Mammary microvascular endothelial cell (primary cell): ENCODE results near the gene TEF. TPM values are rescaled to one million over a fixed set of nuclear protein-coding genes. Genes with fewer than 3 reads are reported as not detected.

ENCODE experiments used
- total RNA-seq: library from RNA; depleted of rRNA; stranded (reverse); fragments of >200 nt; gene quantifications from 2 replicates; pipeline ENCODE4 v1.2.3, GENCODE V29; 2015

The TEF gene, protein sequence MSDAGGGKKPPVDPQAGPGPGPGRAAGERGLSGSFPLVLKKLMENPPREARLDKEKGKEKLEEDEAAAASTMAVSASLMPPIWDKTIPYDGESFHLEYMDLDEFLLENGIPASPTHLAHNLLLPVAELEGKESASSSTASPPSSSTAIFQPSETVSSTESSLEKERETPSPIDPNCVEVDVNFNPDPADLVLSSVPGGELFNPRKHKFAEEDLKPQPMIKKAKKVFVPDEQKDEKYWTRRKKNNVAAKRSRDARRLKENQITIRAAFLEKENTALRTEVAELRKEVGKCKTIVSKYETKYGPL
- 1.9 and 2.1 TPM in 2 replicates for total RNA-seq

DNA sequence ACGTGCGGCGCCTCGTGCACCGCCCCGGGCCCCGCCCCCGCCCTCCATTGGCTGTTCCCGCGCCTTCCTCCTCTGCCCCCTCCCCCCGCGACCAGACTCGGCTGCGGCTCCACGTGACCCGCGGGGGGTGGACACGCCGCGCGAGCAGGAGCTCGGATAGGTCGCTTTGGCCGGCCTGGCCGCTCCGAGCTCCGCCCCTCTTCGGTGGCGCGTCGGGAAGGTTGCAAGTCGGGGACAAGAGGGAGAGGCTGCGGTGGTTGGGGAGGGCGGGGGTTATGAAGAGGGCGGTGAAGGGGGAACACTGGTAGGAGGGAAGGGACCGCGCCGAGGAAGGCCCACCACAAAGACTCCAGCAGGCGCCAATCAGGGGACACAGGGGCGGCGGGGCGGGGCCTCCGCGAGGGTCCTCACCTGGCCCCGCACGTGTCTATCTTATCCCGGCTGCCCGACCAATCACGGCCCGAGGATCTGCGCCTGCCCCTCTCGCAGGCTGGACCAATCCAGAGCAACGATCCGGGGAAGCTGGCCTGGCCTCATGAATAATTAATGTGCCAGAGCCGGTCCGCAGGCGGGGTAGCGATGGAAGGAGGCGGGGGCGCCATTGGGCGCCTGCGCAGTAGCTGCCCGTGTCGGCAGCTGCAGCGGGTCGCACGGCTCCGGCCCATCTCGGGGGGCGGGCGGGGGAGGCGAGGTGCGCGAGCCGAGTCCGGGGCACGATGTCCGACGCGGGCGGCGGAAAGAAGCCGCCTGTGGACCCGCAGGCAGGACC is at the start of gene TEF:
Gene TEF (plus strand): TSS at position 614 of the 769 bp plus-strand sequence. CDS start 103 bp downstream, at position 717.

DNA sequence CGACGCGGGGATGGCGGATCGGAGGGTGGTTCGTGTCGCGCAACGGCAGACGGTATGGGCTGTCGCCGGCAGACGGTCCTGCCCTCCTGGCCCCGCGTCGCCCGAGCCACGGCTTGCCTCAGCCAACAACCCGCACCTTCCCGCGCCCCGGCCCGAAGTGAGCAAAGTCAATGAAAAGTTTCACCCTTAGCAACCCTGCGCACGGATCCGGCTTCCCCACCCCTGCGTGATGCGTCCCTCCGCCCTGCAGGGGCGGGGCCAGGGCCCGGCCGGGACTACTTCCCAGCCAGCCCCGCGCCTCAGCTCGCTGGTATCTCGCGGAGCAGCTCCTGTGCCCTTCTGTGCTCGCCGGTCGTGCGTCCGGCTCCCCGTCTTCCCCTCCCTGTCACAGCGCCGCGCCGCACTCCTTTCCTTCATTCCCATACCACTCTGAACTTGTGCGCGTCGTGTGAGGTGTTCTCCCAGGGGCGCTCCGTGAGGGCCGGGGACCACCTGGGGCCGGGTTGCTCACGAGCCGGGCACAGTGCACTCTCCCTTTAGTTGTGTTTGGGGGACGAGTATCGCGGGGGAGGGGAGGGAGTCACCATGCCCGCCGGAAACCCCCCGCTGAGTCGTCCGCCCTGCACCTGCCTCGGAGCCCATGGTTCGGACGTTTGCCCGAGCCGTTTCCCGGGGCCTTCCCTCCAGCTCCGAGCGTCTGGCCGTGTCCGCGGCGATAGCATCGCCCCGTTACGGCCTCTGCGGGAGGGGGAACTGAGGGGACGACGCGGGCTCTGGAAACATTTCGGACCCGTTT is 65.1 kb downstream of the TEF start, which contains the start of gene TOB2:
Gene TOB2 (minus strand): TSS at position 163 of the 796 bp plus-strand sequence. CDS start 9,456 bp downstream, outside the sequence.

Other genes starting within 250 kb of the TEF start
- 29.1 and 30.2 TPM in 2 replicates for gene L3MBTL2, start 176.6 kb upstream of the TEF start, total RNA-seq
- 3.1 and 3.8 TPM in 2 replicates for gene CHADL, start 141.0 kb upstream of the TEF start, total RNA-seq
- 225 and 231 TPM in 2 replicates for gene RANGAP1, start 95.8 kb upstream of the TEF start, total RNA-seq
- gene ZC3H7B, start 80.4 kb upstream of the TEF start, total RNA-seq, result 92.6 and 102 TPM in 2 replicates
- gene TOB2, start 64.9 kb downstream of the TEF start, total RNA-seq, result 24.4 and 28.9 TPM in 2 replicates
- gene PHF5A, start 86.8 kb downstream of the TEF start, total RNA-seq, result 60.4 and 77.1 TPM in 2 replicates
- gene ACO2, start 87.2 kb downstream of the TEF start, total RNA-seq, result 83.7 and 94.3 TPM in 2 replicates
- 14.8 and 14.9 TPM in 2 replicates for gene POLR3H, start 162.5 kb downstream of the TEF start, total RNA-seq
- not detected in 2 replicates for gene CSDC2, start 179.1 kb downstream of the TEF start, total RNA-seq
- 7.3 and 9.8 TPM in 2 replicates for gene PMM1, start 207.9 kb downstream of the TEF start, total RNA-seq
- 49.4 and 53.1 TPM in 2 replicates for gene DESI1, start 239.1 kb downstream of the TEF start, total RNA-seq
- gene XRCC6, start 239.4 kb downstream of the TEF start, total RNA-seq, result 431 and 469 TPM in 2 replicates